GM19099 (cell line): ENCODE data around the gene PTDSS2.
A peak's percentile ranks its signal among the peaks of the same experiment; 100 is the strongest.

Experiments used
- POLR2A ChIP-seq: IDR thresholded peaks from 3 replicates; pipeline ENCODE4 v1.6.1; 2011; ENCODE audit warnings: low read depth; ENCODE audit not compliant: insufficient read length; ENCODE audit errors: extremely low read depth

The PTDSS2 gene

DNA sequence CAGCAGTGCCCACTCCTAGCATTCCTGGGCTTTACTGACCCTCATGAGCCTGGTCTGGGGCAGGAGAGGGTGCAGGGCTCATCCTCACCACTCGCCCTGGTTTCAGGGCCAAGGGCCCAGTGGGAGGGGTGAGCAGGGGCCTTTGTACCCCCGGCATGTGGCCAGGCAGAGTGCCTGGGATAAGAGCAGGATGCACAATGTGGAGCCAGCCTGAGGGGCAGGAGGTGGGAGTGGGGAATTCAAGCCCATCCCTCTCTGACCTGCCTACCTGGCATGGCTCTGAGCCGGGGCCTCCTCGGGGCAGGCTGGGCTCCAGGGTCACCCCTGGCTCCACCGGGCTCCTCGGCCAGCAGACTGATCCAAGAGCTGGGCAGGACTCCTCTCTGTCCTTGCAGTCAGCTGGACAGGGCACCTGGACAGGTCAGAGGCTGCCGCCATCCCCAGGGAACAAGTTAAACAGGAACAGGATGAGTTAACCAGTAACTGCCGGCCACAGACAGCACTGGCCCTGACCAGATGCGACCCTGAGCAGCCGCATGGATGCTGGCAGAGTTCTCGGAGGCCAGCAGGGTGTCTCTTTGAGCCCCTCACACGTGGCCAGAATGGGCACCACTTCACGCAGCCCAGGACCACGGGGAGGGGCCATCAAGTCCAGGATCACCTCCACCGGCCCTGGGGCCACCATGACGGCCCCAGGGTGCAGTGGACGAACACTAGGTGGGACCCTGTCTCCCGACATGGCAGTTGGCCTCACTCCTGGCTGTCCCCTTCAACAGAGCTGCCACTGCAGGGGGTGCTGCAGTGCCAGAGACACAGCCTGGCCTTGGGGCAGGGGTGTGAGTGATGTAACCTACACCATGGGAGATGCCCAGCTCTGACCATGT, 40.2 kb upstream of the PTDSS2 start:
- TF ChIP-seq POLR2A = no peak

DNA sequence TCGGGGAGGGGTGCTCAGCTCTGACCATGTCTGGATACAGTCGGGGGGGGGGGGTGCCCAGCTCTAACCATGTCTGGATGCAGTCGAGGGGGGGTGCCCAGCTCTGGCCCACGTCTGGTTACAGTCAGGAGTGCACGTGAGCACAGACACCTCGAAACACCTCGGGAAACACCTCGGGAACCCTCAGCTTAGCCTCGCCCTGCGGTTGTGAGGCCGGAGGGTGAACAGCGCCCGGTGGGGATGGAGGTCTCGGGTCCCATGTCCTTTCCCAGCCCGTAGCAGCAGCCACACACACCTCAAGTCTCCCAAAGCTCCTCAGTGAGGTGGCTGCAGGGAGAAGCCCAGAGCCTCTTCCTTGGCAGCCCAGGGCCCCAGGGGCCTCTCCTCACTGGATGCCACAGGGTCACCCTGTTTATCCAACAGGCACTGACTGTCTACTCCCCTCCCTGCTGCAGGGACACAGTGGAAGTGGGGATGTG, 37.4 kb upstream of the PTDSS2 start:
- no peak for TF ChIP-seq POLR2A

DNA sequence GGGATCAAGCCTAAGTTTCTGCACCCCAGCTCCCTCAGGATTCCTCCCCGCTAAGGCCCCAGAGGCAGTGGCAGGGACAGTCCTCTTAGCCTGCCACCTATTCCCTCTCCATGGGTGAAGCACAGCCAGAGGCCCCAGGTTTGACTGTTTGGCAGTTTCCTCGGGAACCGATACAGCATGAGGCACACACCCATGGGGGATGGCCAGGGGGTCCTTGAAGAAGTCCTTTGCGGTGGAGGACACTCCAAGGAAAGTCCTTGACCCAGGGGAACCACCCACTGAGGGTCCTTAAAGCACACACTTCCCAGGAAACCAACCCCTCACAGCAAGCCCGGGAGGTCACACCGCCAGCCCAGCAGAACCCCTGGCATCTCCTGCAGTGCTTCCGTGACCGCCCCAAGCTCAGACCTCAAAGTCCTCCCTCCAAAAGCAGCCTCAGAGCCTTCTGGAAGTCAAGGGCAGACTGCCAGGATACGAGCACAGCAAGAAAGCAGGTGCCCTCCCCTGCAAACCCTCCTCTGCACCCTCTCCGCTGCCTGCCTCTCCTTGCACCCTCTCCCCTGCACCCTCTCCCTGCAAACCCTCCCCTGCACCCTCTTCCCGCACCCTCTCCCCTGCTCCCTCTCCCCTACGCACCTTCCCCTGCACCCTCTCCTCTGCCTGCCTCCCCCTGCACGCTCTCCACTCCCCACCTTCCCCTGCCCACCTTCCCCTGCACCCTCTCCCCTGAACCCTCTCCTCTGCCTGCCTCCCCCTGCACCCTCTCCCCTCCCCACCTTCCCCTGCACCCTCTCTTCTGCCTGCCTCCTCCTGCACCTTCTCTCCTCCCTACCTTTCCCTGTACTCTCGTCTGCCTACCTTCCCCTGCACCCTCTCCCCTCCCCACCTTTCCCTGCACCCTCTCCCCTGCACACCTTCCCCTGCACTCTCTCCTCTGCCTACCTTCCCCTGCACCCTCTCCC, 36.7 kb upstream of the PTDSS2 start:
- TF ChIP-seq POLR2A = no peak

DNA sequence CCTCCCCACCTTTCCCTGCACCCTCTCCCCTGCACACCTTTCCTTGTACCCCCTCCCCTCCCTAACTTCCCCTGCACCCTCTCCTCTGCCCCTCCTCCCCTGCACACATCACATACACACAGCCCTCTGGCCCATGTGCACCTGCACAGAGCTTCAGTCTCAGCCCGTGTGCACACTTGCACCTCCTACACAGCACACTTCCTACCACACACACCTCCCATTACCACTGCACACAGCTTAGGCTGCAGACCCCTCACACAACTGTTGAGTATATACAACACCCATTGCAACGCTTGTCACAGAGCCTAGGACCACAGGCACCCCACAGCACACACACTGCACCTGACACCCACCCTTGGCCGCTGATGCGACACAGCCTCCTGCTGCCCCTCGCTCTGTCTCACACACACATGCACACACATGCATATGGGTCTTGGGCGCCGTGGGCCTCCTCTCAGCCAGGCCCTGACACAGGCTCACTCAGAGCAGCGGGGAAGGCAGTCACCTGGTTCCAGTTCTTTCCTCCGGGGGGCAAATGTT, 35.7 kb upstream of the PTDSS2 start:
- TF ChIP-seq POLR2A = no peak

DNA sequence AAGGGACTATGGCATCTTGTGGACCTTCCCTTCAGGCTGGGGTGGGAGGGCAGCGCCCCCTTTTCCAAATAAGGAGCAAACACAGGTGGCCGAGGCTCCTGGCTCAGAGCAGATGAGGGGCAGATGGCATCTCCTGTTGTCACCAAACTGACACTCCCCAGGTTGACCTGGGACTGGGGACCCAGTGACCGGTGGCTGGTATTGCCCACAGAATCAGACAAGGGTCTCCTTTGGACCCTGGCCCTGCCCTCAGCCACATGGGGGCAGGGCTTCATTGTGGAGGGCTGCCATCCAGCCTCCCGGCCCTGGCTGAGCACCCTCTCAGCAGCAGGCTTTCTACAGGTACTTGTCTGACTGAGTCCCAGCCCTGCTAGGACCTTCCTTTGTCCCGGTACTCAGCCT, 34.4 kb upstream of the PTDSS2 start:
- TF ChIP-seq POLR2A = no peak

DNA sequence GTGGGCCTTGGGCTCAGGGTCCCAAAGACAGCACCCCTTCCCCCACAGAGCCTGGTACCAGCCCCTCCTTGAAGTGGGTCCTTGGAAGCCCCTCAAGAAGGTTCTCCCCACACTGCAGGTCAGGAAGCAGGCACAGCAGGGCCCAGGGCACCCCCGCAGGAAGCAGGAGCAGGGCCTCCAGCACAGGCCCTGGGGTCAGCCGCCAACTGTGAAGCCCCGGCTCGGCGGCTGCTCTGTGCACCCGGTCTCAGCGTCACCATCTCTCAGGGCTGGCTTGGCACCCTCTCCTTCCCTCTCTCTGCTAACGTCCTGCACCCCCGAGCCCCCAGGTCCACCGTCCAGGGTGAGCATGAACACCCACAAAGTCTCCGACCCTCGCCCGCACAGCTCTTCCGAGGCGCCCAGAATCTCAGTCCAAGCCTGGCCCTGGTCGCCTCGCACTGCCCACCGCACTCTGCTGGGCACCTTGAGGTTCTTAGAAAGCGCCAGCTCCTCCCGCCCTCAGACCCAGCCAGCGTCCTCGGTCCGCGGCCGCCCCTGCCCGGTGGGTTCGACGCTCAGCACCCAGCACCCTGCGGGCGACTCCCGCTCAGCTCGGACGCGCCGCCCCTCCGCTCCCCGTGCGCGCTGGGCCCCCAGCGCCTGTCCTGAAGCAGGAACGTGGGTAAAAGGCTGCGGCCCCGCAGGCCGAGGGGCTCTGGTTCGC, 33.9 kb upstream of the PTDSS2 start:
- no peak for TF ChIP-seq POLR2A

DNA sequence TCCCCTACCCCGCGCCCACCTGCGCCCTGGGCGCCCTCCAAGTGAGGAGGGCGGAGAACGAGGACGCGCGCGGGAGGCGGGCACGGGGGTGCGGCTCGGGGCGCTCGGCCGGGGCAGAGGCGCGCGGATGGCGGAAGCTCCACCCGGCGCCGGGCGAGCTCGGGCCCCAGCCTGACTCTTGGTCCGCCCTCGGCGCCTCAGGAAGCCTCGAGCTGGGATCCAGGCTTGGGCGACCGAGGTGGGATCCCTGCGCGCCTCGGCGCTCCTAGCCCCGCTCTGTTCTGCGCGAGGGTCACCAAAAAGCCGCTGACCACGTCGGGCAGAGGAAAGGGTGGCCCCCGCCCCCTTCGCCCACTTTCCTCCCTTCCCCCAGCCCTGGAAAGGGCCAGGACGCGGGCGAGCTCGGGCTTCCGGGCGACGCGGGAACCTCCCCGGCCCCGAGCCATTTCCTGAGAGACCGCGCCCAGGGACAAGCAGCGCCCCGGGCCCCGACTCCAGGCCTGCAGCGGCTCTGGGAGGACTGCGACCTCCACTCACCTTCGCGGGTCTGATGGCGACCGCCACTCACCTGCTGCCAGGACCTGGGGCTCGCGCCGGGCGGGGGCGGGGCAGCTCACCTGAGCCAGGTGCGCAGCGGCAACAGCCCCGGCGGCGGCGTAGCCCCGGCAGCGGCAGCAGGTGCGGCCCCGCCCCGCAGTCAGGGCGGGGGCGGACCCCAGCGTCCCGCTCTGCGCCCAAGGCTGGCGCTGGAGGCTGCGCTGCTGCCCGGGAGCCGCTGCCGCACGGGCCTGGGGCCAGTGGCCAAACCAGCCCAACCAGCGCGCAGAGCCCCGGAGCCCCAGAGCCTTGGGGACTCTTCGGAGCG, 33.1 kb upstream of the PTDSS2 start:
- TF ChIP-seq POLR2A = peak; percentile 43

DNA sequence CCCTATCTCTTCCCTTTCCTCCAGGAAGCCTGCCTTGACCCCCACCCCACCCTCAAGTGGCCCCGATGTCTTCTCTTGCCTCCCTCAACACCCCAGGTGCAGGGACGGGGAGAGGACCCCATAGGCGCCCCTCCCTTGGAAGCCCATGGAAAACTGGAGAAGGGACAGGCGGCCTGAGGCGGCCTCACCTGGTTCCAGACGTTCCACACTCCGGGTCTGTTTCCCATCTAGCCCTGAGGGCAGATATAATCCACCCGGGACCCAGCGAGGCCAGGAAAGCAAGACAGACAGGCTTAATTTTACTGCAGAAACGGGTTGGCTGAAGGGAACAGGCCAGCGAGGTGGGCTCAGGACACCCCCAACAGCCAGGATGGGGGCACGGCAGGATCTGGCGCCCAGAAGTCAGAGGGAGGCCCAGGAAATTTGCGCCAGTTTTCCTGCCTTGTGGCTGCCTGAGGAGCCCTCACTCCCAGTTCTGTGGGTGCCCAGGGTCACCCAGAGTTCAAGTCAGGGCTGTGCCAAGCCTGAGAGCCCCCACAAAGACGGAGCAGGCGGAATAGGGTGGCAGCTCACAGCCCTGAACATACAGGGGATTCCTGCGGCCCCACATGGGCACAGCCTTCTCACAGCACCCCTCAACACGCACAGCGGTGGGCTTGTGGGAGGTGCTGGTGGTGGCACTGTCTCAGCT, 32.3 kb upstream of the PTDSS2 start:
- TF ChIP-seq POLR2A = no peak

DNA sequence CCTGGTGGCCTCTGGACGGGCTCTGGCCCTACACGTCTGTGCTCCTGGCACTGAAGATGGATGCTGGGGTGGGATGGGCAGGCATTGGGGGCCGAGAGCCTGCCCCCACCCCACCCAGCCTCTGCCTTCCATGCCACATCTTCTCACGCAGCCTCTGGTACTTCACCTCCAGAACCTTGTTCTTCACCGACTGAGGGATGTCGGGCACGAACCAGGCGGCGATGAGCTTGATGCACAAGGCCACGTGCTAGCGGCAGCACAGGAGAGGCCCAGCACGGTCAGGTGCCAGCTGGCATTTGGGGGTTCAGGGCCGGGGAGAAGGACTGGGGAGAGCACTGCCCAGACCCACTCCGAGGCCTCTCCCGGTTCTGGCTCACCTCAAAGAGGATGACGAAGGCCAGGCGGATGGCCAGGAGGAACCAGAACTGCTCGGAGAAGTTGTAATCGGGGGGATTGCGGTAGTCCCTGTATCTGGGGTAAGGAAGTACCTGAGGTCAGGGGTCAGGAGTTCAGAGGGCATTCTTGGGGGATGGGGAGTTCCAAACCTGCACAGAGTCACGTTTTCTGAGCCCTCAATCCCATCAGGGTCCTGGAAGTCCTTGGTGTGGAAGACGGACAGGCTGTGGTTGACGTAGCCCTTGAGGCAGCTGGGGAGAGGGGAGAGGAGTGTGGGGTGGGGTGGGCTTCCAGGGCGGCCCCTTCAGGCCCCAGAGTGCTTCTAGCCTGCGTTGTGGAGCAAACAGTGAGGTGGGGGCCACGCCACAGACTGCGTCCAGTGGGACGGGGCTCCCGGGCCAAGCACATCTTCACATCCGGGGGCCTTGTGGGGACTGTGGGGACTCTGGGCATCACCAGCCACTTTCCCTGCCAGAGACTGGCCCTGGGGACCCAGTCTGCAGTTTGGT, 31.5 kb upstream of the PTDSS2 start:
- no peak for TF ChIP-seq POLR2A

DNA sequence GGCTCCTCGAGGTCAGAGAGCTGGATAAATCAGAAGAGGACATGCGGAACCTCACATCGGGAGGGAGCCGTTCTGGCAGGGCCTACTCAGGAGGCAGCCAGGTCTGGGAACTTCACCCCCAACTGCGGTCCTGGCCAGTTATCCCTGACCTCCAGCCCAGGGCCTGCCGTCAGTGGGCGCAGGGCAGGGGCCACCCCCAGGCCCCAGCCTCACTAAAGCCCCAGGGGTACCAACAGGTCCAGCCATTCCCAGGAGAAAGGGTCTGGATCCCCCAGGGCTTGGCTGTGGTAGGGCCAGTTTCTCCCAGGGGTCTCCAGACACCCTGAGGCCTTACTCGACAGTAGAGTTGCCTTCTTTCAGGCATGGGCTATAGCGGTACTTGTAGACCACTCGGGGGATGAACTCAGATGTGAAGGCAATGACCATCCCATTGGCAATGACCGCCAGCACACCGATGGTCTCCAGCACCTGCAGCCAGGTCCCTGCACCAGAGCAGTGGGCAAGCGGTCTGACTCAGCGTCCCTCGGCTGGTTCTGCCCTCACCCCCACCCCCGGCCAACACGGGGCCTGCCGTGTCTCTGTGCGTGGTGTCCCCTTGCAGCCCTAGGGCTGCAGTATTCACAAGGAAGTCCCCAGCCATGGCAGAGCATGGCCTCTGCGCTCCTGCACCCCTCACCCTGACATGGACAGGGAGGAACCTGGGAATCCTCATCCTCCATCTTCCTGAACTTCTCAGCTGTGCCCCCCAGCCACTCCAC, 30.7 kb upstream of the PTDSS2 start:
- no peak for TF ChIP-seq POLR2A

DNA sequence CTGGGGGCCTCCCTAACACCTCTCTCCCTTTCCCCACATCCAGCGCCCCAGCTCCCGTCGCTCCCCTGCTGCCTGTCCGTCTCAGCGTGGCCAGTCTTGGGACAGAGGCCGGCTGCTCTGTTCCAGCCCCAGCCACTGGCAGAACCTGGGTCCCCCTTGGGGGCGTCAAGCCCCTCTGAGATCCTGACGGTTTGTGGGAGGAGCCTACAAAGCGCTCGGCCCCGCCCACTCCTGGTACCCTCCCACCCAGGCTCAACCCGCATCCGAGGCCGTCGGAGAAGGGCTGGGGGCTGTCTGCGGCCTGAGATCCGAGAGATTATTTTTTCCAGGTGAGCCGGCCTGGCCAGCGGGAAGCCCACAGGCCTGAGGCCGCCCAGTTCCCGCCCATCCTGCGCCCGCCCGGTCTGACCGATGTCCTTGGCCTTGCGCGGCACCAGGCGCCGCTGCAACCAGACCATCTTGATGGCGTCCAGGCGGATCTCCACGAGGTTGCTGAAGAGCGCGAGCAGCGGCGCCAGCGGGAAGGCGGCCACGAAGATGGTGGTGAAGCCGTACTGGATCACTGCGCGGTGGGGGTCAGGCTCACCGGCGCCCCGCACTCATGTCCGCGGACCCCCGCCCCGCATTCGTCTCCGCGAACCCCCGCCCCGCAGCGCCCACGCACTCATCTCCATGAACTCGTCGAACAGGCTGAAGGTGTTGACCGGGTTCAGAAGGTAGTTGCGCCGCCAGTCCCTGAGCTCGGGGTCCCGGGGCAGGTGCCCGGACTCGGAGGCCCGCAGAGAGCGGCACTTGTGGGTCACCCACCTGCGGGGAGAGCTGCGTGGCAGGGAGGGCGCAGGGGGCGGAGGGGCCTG, 29.8 kb upstream of the PTDSS2 start:
- TF ChIP-seq POLR2A = no peak
